Memory B cell (primary cell): ENCODE results near the gene HPCAL4.

ENCODE experiments used
- ATAC-seq: fragments of 150-1000 bp; cut with Tn5 transposase; 2 replicates; pipeline ENCODE4 v1.10.0; 2021; ENCODE audit warnings: low read depth, mild to moderate bottlenecking, moderate library complexity
- DNase-seq, 2 donors: peaks; one replicate each; pipeline ENCODE4 v3.0.0; 2022; ENCODE audit warnings: low spot score in 2 of 2
- H3K27ac Mint-ChIP-seq: one replicate; pipeline ENCODE4 v1.8.0; 2022; ENCODE audit warnings: mild to moderate bottlenecking, moderate library complexity, mixed read lengths
- H3K27me3 Mint-ChIP-seq: one replicate; pipeline ENCODE4 v1.8.0; 2022; ENCODE audit warnings: mixed read lengths
- H3K36me3 Mint-ChIP-seq: one replicate; pipeline ENCODE4 v1.8.0; 2022; ENCODE audit warnings: mild to moderate bottlenecking, mixed read lengths
- H3K4me1 Mint-ChIP-seq: one replicate; pipeline ENCODE4 v1.8.0; 2022; ENCODE audit warnings: mixed read lengths
- H3K4me3 Mint-ChIP-seq: one replicate; pipeline ENCODE4 v1.8.0; 2022; ENCODE audit warnings: mild to moderate bottlenecking, moderate library complexity, mixed read lengths
- H3K9me3 Mint-ChIP-seq: one replicate; pipeline ENCODE4 v1.8.0; 2022; ENCODE audit warnings: mixed read lengths

Gene HPCAL4

GRCh38 chr1:39720094-39720999 is 29.1 kb upstream of the HPCAL4 start:
- Mint-ChIP-seq H3K4me3 (no peak overlapping the region), H3K27ac (no peak overlapping the region), H3K4me1 (peaks cover 2% of the 10 kb centered on the region), H3K9me3 (no peaks in the 10 kb centered on the region), H3K36me3 (no peaks in the 10 kb centered on the region), H3K27me3 (peaks cover 12% of the 10 kb centered on the region)
- DNase-seq, result peak in 1 of 2 donors; percentile 68
- peak; percentile 72 for ATAC-seq

- ATAC-seq, result no peak
- Mint-ChIP-seq H3K36me3 (no peaks in the 10 kb centered on the region), H3K27ac (no peak overlapping the region), H3K27me3 (peaks cover 12% of the 10 kb centered on the region), H3K4me1 (peaks cover 2% of the 10 kb centered on the region), H3K4me3 (no peak overlapping the region), H3K9me3 (no peaks in the 10 kb centered on the region)
- DNase-seq, result no peak
These were observed 26.6 kb upstream of the HPCAL4 start for GRCh38 chr1:39717809-39718208.

GRCh38 chr1:39713557-39713956 is 22.3 kb upstream of the HPCAL4 start:
- DNase-seq (no peak), ATAC-seq (no peak)
- Mint-ChIP-seq H3K9me3 (no peaks in the 10 kb centered on the region), H3K4me1 (no peaks in the 10 kb centered on the region), H3K27ac (no peak overlapping the region), H3K27me3 (peaks cover 18% of the 10 kb centered on the region), H3K36me3 (no peaks in the 10 kb centered on the region), H3K4me3 (no peak overlapping the region)

- H3K36me3 Mint-ChIP-seq, result no peaks in the 10 kb centered on the region
- H3K27ac Mint-ChIP-seq, result no peak overlapping the region
- peaks cover 11% of the 10 kb centered on the region for H3K27me3 Mint-ChIP-seq
- no peak overlapping the region for H3K4me3 Mint-ChIP-seq
- no peaks in the 10 kb centered on the region for H3K4me1 Mint-ChIP-seq
- DNase-seq (no peak), ATAC-seq (no peak)
- H3K9me3 Mint-ChIP-seq, result no peaks in the 10 kb centered on the region
These were observed 20.7 kb upstream of the HPCAL4 start for GRCh38 chr1:39711966-39712340.

- H3K4me1 Mint-ChIP-seq, result no peaks in the 10 kb centered on the region
- H3K4me3 Mint-ChIP-seq, result no peak overlapping the region
- ATAC-seq (no peak), DNase-seq (no peak)
- H3K9me3 Mint-ChIP-seq, result no peaks in the 10 kb centered on the region
- no peak overlapping the region for H3K27ac Mint-ChIP-seq
- peaks cover 9% of the 10 kb centered on the region for H3K27me3 Mint-ChIP-seq
- no peaks in the 10 kb centered on the region for H3K36me3 Mint-ChIP-seq
These were observed 20.1 kb upstream of the HPCAL4 start for GRCh38 chr1:39711104-39711965.

- DNase-seq (no peak), ATAC-seq (no peak)
- Mint-ChIP-seq H3K4me3 (no peak overlapping the region), H3K4me1 (no peaks in the 10 kb centered on the region), H3K27me3 (peaks cover 7% of the 10 kb centered on the region), H3K27ac (no peak overlapping the region), H3K9me3 (no peaks in the 10 kb centered on the region), H3K36me3 (no peaks in the 10 kb centered on the region)
These were observed 16.3 kb upstream of the HPCAL4 start for GRCh38 chr1:39707506-39707905.

- ATAC-seq (no peak), DNase-seq (no peak)
- Mint-ChIP-seq H3K27ac (no peak overlapping the region), H3K9me3 (no peaks in the 10 kb centered on the region), H3K27me3 (peaks cover 7% of the 10 kb centered on the region), H3K36me3 (no peaks in the 10 kb centered on the region), H3K4me1 (no peaks in the 10 kb centered on the region), H3K4me3 (no peak overlapping the region)
These were observed 13.5 kb upstream of the HPCAL4 start for GRCh38 chr1:39704757-39705156.

- Mint-ChIP-seq H3K27me3 (peaks cover 12% of the 10 kb centered on the region), H3K27ac (no peak overlapping the region), H3K4me1 (no peaks in the 10 kb centered on the region), H3K36me3 (no peaks in the 10 kb centered on the region), H3K9me3 (no peaks in the 10 kb centered on the region), H3K4me3 (no peak overlapping the region)
- no peak for DNase-seq
- ATAC-seq, result no peak
These were observed 9.8 kb upstream of the HPCAL4 start for GRCh38 chr1:39701049-39701439.

GRCh38 chr1:39700348-39700747 is 9.1 kb upstream of the HPCAL4 start:
- no peaks in the 10 kb centered on the region for H3K9me3 Mint-ChIP-seq
- DNase-seq, result no peak
- H3K27me3 Mint-ChIP-seq, result peaks cover 12% of the 10 kb centered on the region
- no peak overlapping the region for H3K27ac Mint-ChIP-seq
- ATAC-seq, result no peak
- H3K36me3 Mint-ChIP-seq, result no peaks in the 10 kb centered on the region
- no peaks in the 10 kb centered on the region for H3K4me1 Mint-ChIP-seq
- H3K4me3 Mint-ChIP-seq, result no peak overlapping the region

GRCh38 chr1:39699419-39699818 is 8.2 kb upstream of the HPCAL4 start:
- ATAC-seq (no peak), DNase-seq (no peak)
- Mint-ChIP-seq H3K36me3 (no peaks in the 10 kb centered on the region), H3K9me3 (no peaks in the 10 kb centered on the region), H3K4me1 (no peaks in the 10 kb centered on the region), H3K27ac (no peak overlapping the region), H3K4me3 (no peak overlapping the region), H3K27me3 (peaks cover 12% of the 10 kb centered on the region)

GRCh38 chr1:39698568-39698967 is 7.3 kb upstream of the HPCAL4 start:
- H3K4me3 Mint-ChIP-seq, result no peak overlapping the region
- ATAC-seq, result no peak
- H3K4me1 Mint-ChIP-seq, result no peaks in the 10 kb centered on the region
- no peak for DNase-seq
- H3K27me3 Mint-ChIP-seq, result peaks cover 13% of the 10 kb centered on the region
- H3K36me3 Mint-ChIP-seq, result no peaks in the 10 kb centered on the region
- H3K9me3 Mint-ChIP-seq, result no peaks in the 10 kb centered on the region
- no peak overlapping the region for H3K27ac Mint-ChIP-seq

- no peak overlapping the region for H3K27ac Mint-ChIP-seq
- no peak for DNase-seq
These were observed 5.2 kb upstream of the HPCAL4 start for GRCh38 chr1:39696448-39696847.

GRCh38 chr1:39695016-39695415 is 3.8 kb upstream of the HPCAL4 start:
- H3K27me3 Mint-ChIP-seq, result peaks cover 23% of the 10 kb centered on the region
- no peak overlapping the region for H3K4me3 Mint-ChIP-seq
- ATAC-seq, result no peak
- H3K9me3 Mint-ChIP-seq, result no peaks in the 10 kb centered on the region
- H3K36me3 Mint-ChIP-seq, result no peaks in the 10 kb centered on the region
- peaks cover 10% of the 10 kb centered on the region for H3K4me1 Mint-ChIP-seq
- no peak for DNase-seq
- H3K27ac Mint-ChIP-seq, result no peak overlapping the region

More at GRCh38 chr1:39696448-39696847, 5.2 kb upstream of the HPCAL4 start:
- no peaks in the 10 kb centered on the region for H3K4me1 Mint-ChIP-seq
- no peak for ATAC-seq
- H3K27me3 Mint-ChIP-seq, result peaks cover 13% of the 10 kb centered on the region
- no peaks in the 10 kb centered on the region for H3K9me3 Mint-ChIP-seq
- H3K4me3 Mint-ChIP-seq, result no peak overlapping the region
- H3K36me3 Mint-ChIP-seq, result no peaks in the 10 kb centered on the region

- DNase-seq (no peak), ATAC-seq (no peak)
- no peak overlapping the region for H3K27ac Mint-ChIP-seq
- H3K27me3 Mint-ChIP-seq, result peaks cover 26% of the 10 kb centered on the region
- peaks cover 10% of the 10 kb centered on the region for H3K4me1 Mint-ChIP-seq
- no peaks in the 10 kb centered on the region for H3K9me3 Mint-ChIP-seq
- H3K36me3 Mint-ChIP-seq, result no peaks in the 10 kb centered on the region
- H3K4me3 Mint-ChIP-seq, result no peak overlapping the region
These were observed 2.8 kb upstream of the HPCAL4 start for GRCh38 chr1:39694026-39694425.
